Measurements from ENCODE around the gene LY6G6D. TPM values are rescaled to one million over a fixed set of nuclear protein-coding genes. Genes with fewer than 3 reads are reported as not detected.

The LY6G6D gene
- total RNA-seq, 1 experiment from 2014 or later = not detected

DNA sequence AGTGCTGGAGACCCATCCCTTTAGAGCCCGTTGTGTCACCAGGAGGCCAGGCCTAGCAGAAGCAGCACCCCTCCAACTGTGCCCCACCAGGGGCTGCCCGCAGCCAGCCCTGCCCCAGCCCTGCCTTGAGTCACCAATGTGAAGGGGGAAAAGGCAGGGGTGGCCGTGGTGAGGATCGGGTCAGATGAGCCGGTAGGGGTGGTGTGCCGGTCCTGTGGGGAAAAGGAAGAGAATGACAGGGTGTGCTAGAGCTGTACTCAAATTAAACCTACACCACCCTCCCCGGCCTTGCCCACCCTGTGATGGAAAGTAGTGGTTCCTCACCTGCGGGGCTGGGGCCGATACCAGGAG lies 50.4 kb downstream of the LY6G6D start:
- Mint-ChIP-seq H3K27ac (ENCODE audit: unreplicated experiment) (peak overlapping the region; percentile 53), H3K4me1 (ENCODE audit: low read depth, unreplicated experiment) (peaks cover 18% of the 10 kb centered on the region), H3K9me3 (ENCODE audit: unreplicated experiment) (no peaks in the 10 kb centered on the region), H3K27me3 (ENCODE audit: insufficient read depth, unreplicated experiment) (no peaks in the 10 kb centered on the region), H3K36me3 (ENCODE audit: insufficient read depth, unreplicated experiment) (peaks cover 11% of the 10 kb centered on the region), H3K4me3 (ENCODE audit: unreplicated experiment) (no peak overlapping the region)
- Histone ChIP-seq H3K27me3 (replicated peaks; ENCODE audit: control insufficient read depth, insufficient read depth, low read length) (no peaks in the 10 kb centered on the region), H3K4me1 (peaks cover 14% of the 10 kb centered on the region), H3K4me3 (ENCODE audit: low read depth, low read length) (no peak overlapping the region), H3K9me3 (no peaks in the 10 kb centered on the region), H3K36me3 (ENCODE audit: control insufficient read depth, insufficient read depth, low read length) (0 out of 2 replicates have a peak, but pooled peaks cover 1% of the 10 kb centered on the region)
- no TSS peak for BruUV-seq (replicated peaks)
- TF ChIP-seq, protein P1, sequence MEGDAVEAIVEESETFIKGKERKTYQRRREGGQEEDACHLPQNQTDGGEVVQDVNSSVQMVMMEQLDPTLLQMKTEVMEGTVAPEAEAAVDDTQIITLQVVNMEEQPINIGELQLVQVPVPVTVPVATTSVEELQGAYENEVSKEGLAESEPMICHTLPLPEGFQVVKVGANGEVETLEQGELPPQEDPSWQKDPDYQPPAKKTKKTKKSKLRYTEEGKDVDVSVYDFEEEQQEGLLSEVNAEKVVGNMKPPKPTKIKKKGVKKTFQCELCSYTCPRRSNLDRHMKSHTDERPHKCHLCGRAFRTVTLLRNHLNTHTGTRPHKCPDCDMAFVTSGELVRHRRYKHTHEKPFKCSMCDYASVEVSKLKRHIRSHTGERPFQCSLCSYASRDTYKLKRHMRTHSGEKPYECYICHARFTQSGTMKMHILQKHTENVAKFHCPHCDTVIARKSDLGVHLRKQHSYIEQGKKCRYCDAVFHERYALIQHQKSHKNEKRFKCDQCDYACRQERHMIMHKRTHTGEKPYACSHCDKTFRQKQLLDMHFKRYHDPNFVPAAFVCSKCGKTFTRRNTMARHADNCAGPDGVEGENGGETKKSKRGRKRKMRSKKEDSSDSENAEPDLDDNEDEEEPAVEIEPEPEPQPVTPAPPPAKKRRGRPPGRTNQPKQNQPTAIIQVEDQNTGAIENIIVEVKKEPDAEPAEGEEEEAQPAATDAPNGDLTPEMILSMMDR (IDR thresholded peaks at IDR 0.05; ENCODE audit: insufficient read depth in 1 of 2, low read depth in 1 of 2, low read length in 1 of 2, severe bottlenecking in 1 of 2, unreplicated experiment in 1 of 2) = no peak
- intact Hi-C loops (cut with micrococcal nuclease; ENCODE audit: unreplicated experiment) = no loop called here
- no peak for DNase-seq
- POLR2A ChIA-PET = no interaction called here
- CTCF ChIA-PET = no interaction called here

DNA sequence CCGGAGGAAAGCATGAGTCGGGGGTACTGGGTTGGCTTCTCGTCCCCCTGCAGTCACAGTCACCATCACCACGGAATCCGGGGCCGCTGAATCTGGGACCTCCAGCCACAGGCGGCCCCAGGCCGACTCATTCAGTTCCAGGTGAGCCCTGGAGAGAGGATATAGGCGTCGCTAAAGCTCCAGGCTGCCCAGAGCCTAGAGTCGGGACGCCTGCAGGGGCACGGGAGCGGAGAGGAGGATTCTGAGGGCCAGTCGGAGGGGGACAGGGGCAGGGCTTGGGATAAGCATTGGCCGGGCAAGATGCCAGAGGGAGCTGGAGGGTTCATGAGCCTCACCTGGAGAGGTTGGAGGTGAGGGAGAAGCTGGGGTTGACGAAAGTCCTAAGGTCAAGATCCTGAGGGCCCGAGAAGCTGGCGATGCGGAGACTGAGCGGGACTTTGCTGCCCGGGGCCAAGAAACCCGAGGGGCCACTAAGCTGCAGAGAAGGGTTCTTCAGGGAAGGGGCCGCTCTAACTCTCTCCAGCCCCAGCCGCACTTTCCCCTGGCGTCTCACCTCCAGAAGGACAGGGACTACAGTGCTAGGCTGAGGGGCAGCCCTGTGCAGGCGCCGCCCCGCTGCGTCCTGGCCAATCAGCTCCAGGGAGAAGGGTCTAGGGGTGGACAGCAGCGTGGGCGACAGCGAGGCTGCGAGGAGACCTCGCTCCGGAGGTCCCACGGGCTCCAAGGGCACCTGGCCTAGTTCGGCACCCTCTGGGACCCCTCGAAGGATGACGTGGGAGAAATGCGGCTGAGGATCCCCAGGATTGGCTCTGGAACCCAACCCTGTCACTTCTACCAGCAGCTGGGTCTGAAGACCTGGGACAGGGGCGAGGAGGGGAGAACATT lies 51.0 kb downstream of the LY6G6D start:
- Mint-ChIP-seq H3K4me3 (ENCODE audit: unreplicated experiment) (no peak overlapping the region), H3K27ac (ENCODE audit: unreplicated experiment) (no peak overlapping the region), H3K36me3 (ENCODE audit: insufficient read depth, unreplicated experiment) (peaks cover 9% of the 10 kb centered on the region), H3K4me1 (ENCODE audit: low read depth, unreplicated experiment) (peaks cover 18% of the 10 kb centered on the region), H3K9me3 (ENCODE audit: unreplicated experiment) (no peaks in the 10 kb centered on the region), H3K27me3 (ENCODE audit: insufficient read depth, unreplicated experiment) (no peaks in the 10 kb centered on the region)
- DNase-seq = no peak
- intact Hi-C loops (cut with micrococcal nuclease; ENCODE audit: unreplicated experiment) = no loop called here
- H3K4me3 ChIP-seq (ENCODE audit: low read depth, low read length) = no peak overlapping the region
- no peaks in the 10 kb centered on the region for H3K27me3 ChIP-seq (replicated peaks; ENCODE audit: control insufficient read depth, insufficient read depth, low read length)
- BruUV-seq (replicated peaks) = no TSS peak
- CTCF ChIA-PET = interaction anchor here (0.7 kb wide), 1 partner anchor 36 kb away, joined by 3 read pairs; no protein-coding TSS in a partner anchor
- 0 out of 2 replicates have a peak, but pooled peaks cover 1% of the 10 kb centered on the region for H3K36me3 ChIP-seq (ENCODE audit: control insufficient read depth, insufficient read depth, low read length)
- TF ChIP-seq, protein P1 (IDR thresholded peaks at IDR 0.05; ENCODE audit: insufficient read depth in 1 of 2, low read depth in 1 of 2, low read length in 1 of 2, severe bottlenecking in 1 of 2, unreplicated experiment in 1 of 2) = no peak
- no peaks in the 10 kb centered on the region for H3K9me3 ChIP-seq
- POLR2A ChIA-PET = no interaction called here
- H3K4me1 ChIP-seq = peaks cover 14% of the 10 kb centered on the region

DNA sequence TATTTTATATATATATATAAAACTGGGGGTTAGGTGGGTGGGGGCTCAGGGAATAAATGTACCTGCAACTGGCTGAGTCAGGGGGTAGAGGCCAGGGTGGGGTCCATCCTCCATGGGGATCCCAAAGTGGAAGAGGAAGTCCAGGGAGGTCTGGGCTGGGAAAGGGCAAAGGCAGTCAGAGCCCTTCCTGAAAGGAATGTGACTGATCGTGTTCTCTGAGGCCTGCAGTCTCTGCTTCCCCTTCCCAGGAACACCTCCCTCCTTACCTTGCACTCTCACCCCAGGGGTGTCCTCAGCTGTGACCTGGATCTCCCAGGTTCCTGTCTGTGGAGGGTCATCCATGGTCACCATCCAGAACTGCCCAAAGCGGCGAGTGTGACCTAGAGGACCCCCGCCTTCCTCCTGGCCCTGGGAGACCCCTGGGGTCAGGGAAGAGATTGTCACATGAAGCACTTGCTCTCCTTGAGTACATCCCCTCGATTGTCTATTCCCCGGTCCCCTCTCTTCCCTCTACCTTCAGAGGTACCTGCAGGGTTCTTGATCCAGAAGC lies 52.0 kb downstream of the LY6G6D start:
- H3K9me3 ChIP-seq = no peaks in the 10 kb centered on the region
- ChIA-PET POLR2A (no interaction called here), CTCF (interaction anchor here (0.7 kb wide), 2 partner anchors 18 to 80 kb away, joined by 6 to 8 read pairs; no protein-coding TSS in a partner anchor)
- no peak for DNase-seq
- 0 out of 2 replicates have a peak, but pooled peaks cover 1% of the 10 kb centered on the region for H3K36me3 ChIP-seq (ENCODE audit: control insufficient read depth, insufficient read depth, low read length)
- H3K4me3 ChIP-seq (ENCODE audit: low read depth, low read length) = no peak overlapping the region
- intact Hi-C loops (cut with micrococcal nuclease; ENCODE audit: unreplicated experiment) = no loop called here
- no peaks in the 10 kb centered on the region for H3K27me3 ChIP-seq (replicated peaks; ENCODE audit: control insufficient read depth, insufficient read depth, low read length)
- Mint-ChIP-seq H3K36me3 (ENCODE audit: insufficient read depth, unreplicated experiment) (peaks cover 9% of the 10 kb centered on the region), H3K27me3 (ENCODE audit: insufficient read depth, unreplicated experiment) (no peaks in the 10 kb centered on the region), H3K9me3 (ENCODE audit: unreplicated experiment) (no peaks in the 10 kb centered on the region), H3K4me1 (ENCODE audit: low read depth, unreplicated experiment) (peaks cover 18% of the 10 kb centered on the region), H3K27ac (ENCODE audit: unreplicated experiment) (no peak overlapping the region), H3K4me3 (ENCODE audit: unreplicated experiment) (no peak overlapping the region)
- TF ChIP-seq, protein P1 (IDR thresholded peaks at IDR 0.05; ENCODE audit: insufficient read depth in 1 of 2, low read depth in 1 of 2, low read length in 1 of 2, severe bottlenecking in 1 of 2, unreplicated experiment in 1 of 2) = no peak
- BruUV-seq (replicated peaks) = no TSS peak
- H3K4me1 ChIP-seq = peaks cover 14% of the 10 kb centered on the region

Small RNAs within 50 kb of the gene (microRNA-seq; reads per million reads assigned to microRNA genes)
- 0.93 reads per million for gene MIR4646

Other genes with a start within 250 kb of the LY6G6D start
- 6.4 and 7.5 TPM in 2 replicates for gene MICB, start 217.2 kb upstream of the LY6G6D start, total RNA-seq (2022)
- not detected in 2 replicates for gene MCCD1, start 186.4 kb upstream of the LY6G6D start, total RNA-seq (2022)
- gene DDX39B, start 173.3 kb upstream of the LY6G6D start, total RNA-seq (2022) = 416 and 423 TPM in 2 replicates
- 0.26 and 0.43 TPM in 2 replicates for gene ATP6V1G2, start 168.7 kb upstream of the LY6G6D start, total RNA-seq (2022)
- gene NFKBIL1, start 167.7 kb upstream of the LY6G6D start, total RNA-seq (2022) = 14.7 and 17.4 TPM in 2 replicates
- not detected in 2 replicates for gene LTA, start 143.1 kb upstream of the LY6G6D start, total RNA-seq (2022)
- gene TNF, start 139.8 kb upstream of the LY6G6D start, total RNA-seq (2022) = not detected in 2 replicates
- not detected in 2 replicates for gene LTB, start 132.9 kb upstream of the LY6G6D start, total RNA-seq (2022)
- gene LST1, start 129.1 kb upstream of the LY6G6D start, total RNA-seq (2022) = not detected in 2 replicates
- gene NCR3, start 122.3 kb upstream of the LY6G6D start, total RNA-seq (2022) = not detected in 2 replicates
- 2.2 and 2.7 TPM in 2 replicates for gene AIF1, start 100.1 kb upstream of the LY6G6D start, total RNA-seq (2022)
- gene PRRC2A, start 94.6 kb upstream of the LY6G6D start, total RNA-seq (2022) = 213 and 222 TPM in 2 replicates
- gene BAG6, start 62.7 kb upstream of the LY6G6D start, total RNA-seq (2022) = 354 and 376 TPM in 2 replicates
- 14.8 and 15.8 TPM in 2 replicates for gene APOM, start 59.5 kb upstream of the LY6G6D start, total RNA-seq (2022)
- gene C6orf47, start 54.6 kb upstream of the LY6G6D start, total RNA-seq (2022) = 19.4 and 19.7 TPM in 2 replicates
- gene GPANK1, start 50.4 kb upstream of the LY6G6D start, total RNA-seq (2022) = 20.3 TPM in 2 replicates
- gene CSNK2B, start 49.3 kb upstream of the LY6G6D start, total RNA-seq (2022) = 219 and 221 TPM in 2 replicates
- 13.9 and 17.5 TPM in 2 replicates for gene LY6G5B, start 45.4 kb upstream of the LY6G6D start, total RNA-seq (2022)
- 2.0 and 2.9 TPM in 2 replicates for gene LY6G5C, start 34.3 kb upstream of the LY6G6D start, total RNA-seq (2022)
- 62.7 and 63.2 TPM in 2 replicates for gene ABHD16A, start 12.0 kb upstream of the LY6G6D start, total RNA-seq (2022)
- not detected in 2 replicates for gene LY6G6F, start 8.5 kb upstream of the LY6G6D start, total RNA-seq (2022)
- 0.88 and 1.3 TPM in 2 replicates for gene LY6G6C, start 6.4 kb downstream of the LY6G6D start, total RNA-seq (2022)
- gene MPIG6B, start 8.0 kb downstream of the LY6G6D start, total RNA-seq (2022) = not detected in 2 replicates
- gene DDAH2, start 14.0 kb downstream of the LY6G6D start, total RNA-seq (2022) = 82.4 and 91.6 TPM in 2 replicates
- 374 and 420 TPM in 2 replicates for gene CLIC1, start 21.2 kb downstream of the LY6G6D start, total RNA-seq (2022)
- gene MSH5, start 24.7 kb downstream of the LY6G6D start, total RNA-seq (2022) = 49.6 and 51.0 TPM in 2 replicates
- 6.4 and 13.0 TPM in 2 replicates for gene SAPCD1, start 47.3 kb downstream of the LY6G6D start, total RNA-seq (2022)
- 0.61 and 1.5 TPM in 2 replicates for gene VWA7, start 62.0 kb downstream of the LY6G6D start, total RNA-seq (2022)
- 132 and 135 TPM in 2 replicates for gene VARS1, start 80.4 kb downstream of the LY6G6D start, total RNA-seq (2022)
- 56.3 and 61.2 TPM in 2 replicates for gene LSM2, start 91.6 kb downstream of the LY6G6D start, total RNA-seq (2022)
- gene HSPA1L, start 99.9 kb downstream of the LY6G6D start, total RNA-seq (2022) = 0.86 and 1.6 TPM in 2 replicates
- gene HSPA1A, start 100.2 kb downstream of the LY6G6D start, total RNA-seq (2022) = 77.3 and 96.9 TPM in 2 replicates
- 99.0 and 112 TPM in 2 replicates for gene HSPA1B, start 112.4 kb downstream of the LY6G6D start, total RNA-seq (2022)
- gene NEU1, start 147.5 kb downstream of the LY6G6D start, total RNA-seq (2022) = 173 and 176 TPM in 2 replicates
- gene SLC44A4, start 163.6 kb downstream of the LY6G6D start, total RNA-seq (2022) = 0.57 TPM in 1 of 2 replicates, not detected in the other
- 64.3 and 65.7 TPM in 2 replicates for gene EHMT2, start 182.3 kb downstream of the LY6G6D start, total RNA-seq (2022)
- gene ZBTB12, start 186.7 kb downstream of the LY6G6D start, total RNA-seq (2022) = 9.6 and 11.7 TPM in 2 replicates
- 4.8 and 4.9 TPM in 2 replicates for gene C2, start 212.4 kb downstream of the LY6G6D start, total RNA-seq (2022)
- 31.0 and 32.1 TPM in 2 replicates for gene CFB, start 230.7 kb downstream of the LY6G6D start, total RNA-seq (2022)
- 75.3 and 82.0 TPM in 2 replicates for gene NELFE, start 243.6 kb downstream of the LY6G6D start, total RNA-seq (2022)
- 70.0 and 77.9 TPM in 2 replicates for gene SKIC2, start 243.8 kb downstream of the LY6G6D start, total RNA-seq (2022)

Measured in Caco-2 (cell line).